HEK293 (cell line): ENCODE results near the gene HADHB.

Experiments
- ZNF157 ChIP-seq: fragments of 450-650 bp; formaldehyde crosslinking; IDR thresholded peaks from 2 replicates; pipeline ENCODE4 v1.5.1; 2016; ENCODE audit warnings: missing biosample characterization, missing genetic modification characterization
- TF ChIP-seq, protein P1 (sequence below): fragments of 450-650 bp; formaldehyde crosslinking; IDR thresholded peaks from 2 replicates; pipeline ENCODE4 v1.5.1; 2016; ENCODE audit warnings: missing biosample characterization, missing genetic modification characterization

DNA sequence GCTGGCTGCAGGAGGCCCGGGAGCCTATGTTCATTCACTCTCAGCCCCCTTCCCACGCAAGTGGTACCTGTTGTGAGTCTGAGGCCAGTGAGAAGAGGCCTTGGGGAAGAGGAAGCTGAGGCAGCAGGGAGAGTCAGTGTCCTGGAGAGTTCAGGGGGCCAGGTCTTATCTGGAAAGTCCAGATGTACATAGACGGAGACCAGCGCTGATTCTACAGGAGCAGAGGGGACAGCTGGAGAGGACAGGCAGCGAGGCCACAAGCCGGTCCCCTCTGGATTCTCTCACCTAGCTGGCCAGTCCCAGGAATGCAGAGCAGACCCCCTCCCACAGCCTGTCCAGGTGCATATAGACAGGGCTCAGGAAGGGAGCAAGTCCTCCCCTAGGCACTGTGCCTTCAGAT is 72.1 kb downstream of the HADHB start:
- no peak for TF ChIP-seq ZNF157
- TF ChIP-seq, protein P1, sequence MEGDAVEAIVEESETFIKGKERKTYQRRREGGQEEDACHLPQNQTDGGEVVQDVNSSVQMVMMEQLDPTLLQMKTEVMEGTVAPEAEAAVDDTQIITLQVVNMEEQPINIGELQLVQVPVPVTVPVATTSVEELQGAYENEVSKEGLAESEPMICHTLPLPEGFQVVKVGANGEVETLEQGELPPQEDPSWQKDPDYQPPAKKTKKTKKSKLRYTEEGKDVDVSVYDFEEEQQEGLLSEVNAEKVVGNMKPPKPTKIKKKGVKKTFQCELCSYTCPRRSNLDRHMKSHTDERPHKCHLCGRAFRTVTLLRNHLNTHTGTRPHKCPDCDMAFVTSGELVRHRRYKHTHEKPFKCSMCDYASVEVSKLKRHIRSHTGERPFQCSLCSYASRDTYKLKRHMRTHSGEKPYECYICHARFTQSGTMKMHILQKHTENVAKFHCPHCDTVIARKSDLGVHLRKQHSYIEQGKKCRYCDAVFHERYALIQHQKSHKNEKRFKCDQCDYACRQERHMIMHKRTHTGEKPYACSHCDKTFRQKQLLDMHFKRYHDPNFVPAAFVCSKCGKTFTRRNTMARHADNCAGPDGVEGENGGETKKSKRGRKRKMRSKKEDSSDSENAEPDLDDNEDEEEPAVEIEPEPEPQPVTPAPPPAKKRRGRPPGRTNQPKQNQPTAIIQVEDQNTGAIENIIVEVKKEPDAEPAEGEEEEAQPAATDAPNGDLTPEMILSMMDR: no peak
